Peyer's patch (tissue), 4 donors: ENCODE data around the gene WRNIP1. TPM values are rescaled to one million over a fixed set of nuclear protein-coding genes. Genes with fewer than 3 reads are reported as not detected.
A peak's percentile ranks its signal among the peaks of the same experiment; 100 is the strongest.

Experiments used
- DNase-seq, 3 donors: peaks; one replicate each; pipeline ENCODE4 v3.0.0-alpha.2; 2017 to 2019
- H3K27ac ChIP-seq, 4 donors: fragments of 200-600 bp; sonication (generic); one replicate each; pipeline ENCODE4 v1.5.1; 2016 to 2019
- H3K27me3 ChIP-seq, 2 donors: fragments of 200-600 bp; sonication (generic); one replicate each; pipeline ENCODE4 v1.5.1; 2019
- H3K36me3 ChIP-seq, 3 donors: fragments of 200-600 bp; sonication (generic); one replicate each; pipeline ENCODE4 v1.5.1; 2016 to 2019
- H3K4me1 ChIP-seq, 4 donors: fragments of 200-600 bp; sonication (generic); one replicate each; pipeline ENCODE4 v1.5.1; 2016 to 2019
- H3K4me3 ChIP-seq, 4 donors: fragments of 200-600 bp; sonication (generic); 1 replicate in 3 of 4; 2 replicates in 1 of 4; pipeline ENCODE4 v1.5.1; 2016 to 2019; ENCODE audit warnings: mild to moderate bottlenecking in 1 of 4
- H3K9me3 ChIP-seq, 4 donors: fragments of 200-600 bp; sonication (generic); one replicate each; pipeline ENCODE4 v1.5.1; 2016 to 2019; ENCODE audit warnings: mild to moderate bottlenecking in 1 of 4
- CTCF ChIP-seq, 6 experiments: fragments of 450-650 bp in 4 of 6; fragments of 200-600 bp in 2 of 6; sonication (generic) in 1 of 6; IDR thresholded peaks; one replicate each; pipeline ENCODE4 v1.5.1; 2017 to 2019; ENCODE audit warnings: antibody characterized with exemption in 6 of 6, mild to moderate bottlenecking in 3 of 6, moderate library complexity in 1 of 6
- POLR2A ChIP-seq, 2 donors: fragments of 450-650 bp; IDR thresholded peaks; one replicate each; pipeline ENCODE4 v1.5.1; 2017; ENCODE audit warnings: antibody characterized with exemption in 2 of 2, mild to moderate bottlenecking in 2 of 2, moderate library complexity in 2 of 2
- total RNA-seq, 4 donors: library from RNA; depleted of rRNA; stranded (reverse); fragments of >200 nt; gene quantifications; one replicate each; pipeline ENCODE4 v1.1.0, GENCODE V29; 2016

WRNIP1 gene
- total RNA-seq, 4 donors from 2014 or later, result 34.7 to 48.2 (median 39.6) TPM

- H3K9me3 ChIP-seq, result no peaks in the 10 kb centered on the region
- TF ChIP-seq POLR2A (IDR thresholded peaks at IDR 0.05), result no peak
- no peak for TF ChIP-seq CTCF (IDR thresholded peaks at IDR 0.05)
- H3K4me1 ChIP-seq, result peaks cover 0 to 18% (median 0%) of the 10 kb centered on the region in 4 donors
- no peak overlapping the region for H3K4me3 ChIP-seq
- no peak for DNase-seq
- peak overlapping the region in 1 of 4 donors; percentile 74 for H3K27ac ChIP-seq
- no peaks in the 10 kb centered on the region for H3K27me3 ChIP-seq
- no peaks in the 10 kb centered on the region for H3K36me3 ChIP-seq
Observed at GRCh38 chr6:2791450-2791974, 26.3 kb downstream of the WRNIP1 start.

GRCh38 chr6:2792330-2793110 is 27.3 kb downstream of the WRNIP1 start:
- TF ChIP-seq POLR2A (IDR thresholded peaks at IDR 0.05), result no peak
- TF ChIP-seq CTCF (IDR thresholded peaks at IDR 0.05), result no peak
- Histone ChIP-seq H3K4me1 (peaks cover 0 to 18% (median 0%) of the 10 kb centered on the region in 4 donors), H3K27me3 (no peaks in the 10 kb centered on the region), H3K36me3 (no peaks in the 10 kb centered on the region), H3K4me3 (no peak overlapping the region), H3K27ac (peak overlapping the region in 2 of 4 donors; percentile 4 to 74), H3K9me3 (no peaks in the 10 kb centered on the region)
- no peak for DNase-seq

- no peaks in the 10 kb centered on the region for H3K27me3 ChIP-seq
- peaks cover 0 to 18% (median 0%) of the 10 kb centered on the region in 4 donors for H3K4me1 ChIP-seq
- TF ChIP-seq CTCF (IDR thresholded peaks at IDR 0.05) (no peak), POLR2A (IDR thresholded peaks at IDR 0.05) (no peak)
- DNase-seq, result peak in 2 of 3 donors; percentile 66 to 78
- H3K27ac ChIP-seq, result peak overlapping the region in 2 of 4 donors; percentile 4 to 36
- no peak overlapping the region for H3K4me3 ChIP-seq
- H3K36me3 ChIP-seq, result no peaks in the 10 kb centered on the region
- H3K9me3 ChIP-seq, result no peaks in the 10 kb centered on the region
Observed at GRCh38 chr6:2793534-2794151, 28.4 kb downstream of the WRNIP1 start.

GRCh38 chr6:2794171-2794730 is 29.1 kb downstream of the WRNIP1 start:
- TF ChIP-seq POLR2A (IDR thresholded peaks at IDR 0.05) (no peak), CTCF (IDR thresholded peaks at IDR 0.05) (no peak)
- H3K4me3 ChIP-seq, result no peak overlapping the region
- H3K4me1 ChIP-seq, result peaks cover 0 to 18% (median 0%) of the 10 kb centered on the region in 4 donors
- no peaks in the 10 kb centered on the region for H3K27me3 ChIP-seq
- no peaks in the 10 kb centered on the region for H3K9me3 ChIP-seq
- peak overlapping the region in 1 of 4 donors; percentile 4 for H3K27ac ChIP-seq
- no peaks in the 10 kb centered on the region for H3K36me3 ChIP-seq
- no peak for DNase-seq

- H3K4me3 ChIP-seq, result no peak overlapping the region
- no peaks in the 10 kb centered on the region for H3K9me3 ChIP-seq
- H3K4me1 ChIP-seq, result peaks cover 0 to 18% (median 0%) of the 10 kb centered on the region in 4 donors
- H3K27me3 ChIP-seq, result no peaks in the 10 kb centered on the region
- TF ChIP-seq CTCF (IDR thresholded peaks at IDR 0.05) (no peak), POLR2A (IDR thresholded peaks at IDR 0.05) (no peak)
- H3K36me3 ChIP-seq, result no peaks in the 10 kb centered on the region
- no peak for DNase-seq
- H3K27ac ChIP-seq, result no peak overlapping the region
Observed at GRCh38 chr6:2795162-2795561, 30.0 kb downstream of the WRNIP1 start.
